ENCODE measurements around the gene CIP2A.
A peak's percentile ranks its signal among the peaks of the same experiment; 100 is the strongest.

The CIP2A gene

GRCh38 chr3:108564564-108564963 is 24.7 kb downstream of the CIP2A start:
- no peak for DNase-seq (ENCODE audit: low read depth in 2 of 2)

- no peak for DNase-seq (ENCODE audit: low read depth in 2 of 2)
Measured at GRCh38 chr3:108562565-108562964, 26.7 kb downstream of the CIP2A start.

- no peak for DNase-seq (ENCODE audit: low read depth in 2 of 2)
Measured at GRCh38 chr3:108555966-108556581, 33.2 kb downstream of the CIP2A start.

GRCh38 chr3:108554913-108555571 is 34.2 kb downstream of the CIP2A start:
- DNase-seq (ENCODE audit: low read depth in 2 of 2) = no peak

GRCh38 chr3:108554229-108554628 is 35.0 kb downstream of the CIP2A start:
- no peak for DNase-seq (ENCODE audit: low read depth in 2 of 2)

- peak; percentile 10 to 12 for DNase-seq (ENCODE audit: low read depth in 2 of 2)
Measured at GRCh38 chr3:108552267-108553159, 36.7 kb downstream of the CIP2A start.

- no peak for DNase-seq (ENCODE audit: low read depth in 2 of 2)
Measured at GRCh38 chr3:108548886-108549285, 40.4 kb downstream of the CIP2A start.

GRCh38 chr3:108548304-108548703 is 40.9 kb downstream of the CIP2A start:
- DNase-seq (ENCODE audit: low read depth in 2 of 2) = no peak

GRCh38 chr3:108546692-108547091 is 42.5 kb downstream of the CIP2A start:
- DNase-seq (ENCODE audit: low read depth in 2 of 2) = no peak

GRCh38 chr3:108546247-108546646 is 43.0 kb downstream of the CIP2A start:
- DNase-seq (ENCODE audit: low read depth in 2 of 2) = no peak

GRCh38 chr3:108538083-108538482 is 51.2 kb downstream of the CIP2A start:
- no peak for DNase-seq (ENCODE audit: low read depth in 2 of 2)

- no peak for DNase-seq (ENCODE audit: low read depth in 2 of 2)
Measured at GRCh38 chr3:108528459-108529252, 60.6 kb downstream of the CIP2A start.

- DNase-seq (ENCODE audit: low read depth in 2 of 2) = no peak
Measured at GRCh38 chr3:108527817-108528216, 61.4 kb downstream of the CIP2A start.

- DNase-seq (ENCODE audit: low read depth in 2 of 2) = no peak
Measured at GRCh38 chr3:108527109-108527508, 62.1 kb downstream of the CIP2A start.

- no peak for DNase-seq (ENCODE audit: low read depth in 2 of 2)
Measured at GRCh38 chr3:108525971-108526370, 63.3 kb downstream of the CIP2A start.

- no peak for DNase-seq (ENCODE audit: low read depth in 2 of 2)
Measured at GRCh38 chr3:108525256-108525655, 64.0 kb downstream of the CIP2A start.

GRCh38 chr3:108524537-108524936 is 64.7 kb downstream of the CIP2A start:
- no peak for DNase-seq (ENCODE audit: low read depth in 2 of 2)

- DNase-seq (ENCODE audit: low read depth in 2 of 2) = no peak
Measured at GRCh38 chr3:108518895-108519294, 70.3 kb downstream of the CIP2A start.

GRCh38 chr3:108516881-108517280 is 72.4 kb downstream of the CIP2A start:
- DNase-seq (ENCODE audit: low read depth in 2 of 2) = no peak

- no peak for DNase-seq (ENCODE audit: low read depth in 2 of 2)
Measured at GRCh38 chr3:108513961-108514360, 75.3 kb downstream of the CIP2A start.

- no peak for DNase-seq (ENCODE audit: low read depth in 2 of 2)
Measured at GRCh38 chr3:108512671-108513070, 76.6 kb downstream of the CIP2A start.

GRCh38 chr3:108511490-108511889 is 77.7 kb downstream of the CIP2A start:
- DNase-seq (ENCODE audit: low read depth in 2 of 2) = no peak
